IMR-90 (cell line): ENCODE data around the gene FAM83F. TPM values are rescaled to one million over a fixed set of nuclear protein-coding genes. Genes with fewer than 3 reads are reported as not detected.

ENCODE experiments used
- ATAC-seq: fragments of 200-7000 bp; cut with Tn5 transposase; 2 replicates; pipeline ENCODE4 v1.9.1; 2020; ENCODE audit warnings: low read depth, mild to moderate bottlenecking, moderate library complexity
- BruUV-seq: library from RNA; stranded (reverse); fragments of 400-500 nt; replicated peaks from 2 replicates; lab custom pipeline; 2021; lab: Mats Ljungman, UMichigan
- CTCF ChIA-PET: fragments of 300-600 bp; formaldehyde crosslinking; extraction: SDS; loops from one replicate; lab custom pipeline; 2021; ENCODE audit warnings: antibody characterized with exemption; lab: Yijun Ruan, JAX
- POLR2A ChIA-PET: fragments of 300-600 bp; sonication (Branson Sonifier 250); formaldehyde crosslinking; loops from one replicate; lab custom pipeline; 2022; ENCODE audit warnings: antibody characterized with exemption; ENCODE audit not compliant: unreplicated experiment; lab: Charles Lee
- DNase-seq: peaks from one replicate; pipeline ENCODE4 v3.0.0; 2013
- H2AFZ ChIP-seq: replicated peaks from 2 replicates; pipeline ENCODE3; 2013; ENCODE audit warnings: low read length, mild to moderate bottlenecking; ENCODE audit not compliant: poor library complexity
- H2AK5ac ChIP-seq: 2 replicates; pipeline ENCODE4 v1.6.1; 2013; ENCODE audit warnings: low read depth, low read length, inconsistent platforms
- H2AK9ac ChIP-seq: replicated peaks from 2 replicates; pipeline ENCODE3; 2013; ENCODE audit warnings: mild to moderate bottlenecking, low read depth, low read length, moderate library complexity; ENCODE audit not compliant: poor library complexity
- H2BK120ac ChIP-seq: 2 replicates; pipeline ENCODE4 v1.6.1; 2013; ENCODE audit warnings: low read depth, low read length, inconsistent platforms
- H2BK15ac ChIP-seq: 3 replicates; pipeline ENCODE4 v1.6.1; 2013; ENCODE audit warnings: low read depth, low read length, inconsistent platforms
- H2BK20ac ChIP-seq: 2 replicates; pipeline ENCODE4 v1.6.1; 2013; ENCODE audit warnings: low read depth, mild to moderate bottlenecking, inconsistent platforms, low read length, moderate library complexity
- H2BK5ac ChIP-seq: 2 replicates; pipeline ENCODE4 v1.6.1; 2013; ENCODE audit warnings: mild to moderate bottlenecking, low read depth, low read length, inconsistent platforms; ENCODE audit not compliant: poor library complexity, severe bottlenecking
- H3K14ac ChIP-seq: replicated peaks from 2 replicates; pipeline ENCODE4 v1.6.1; 2013; ENCODE audit warnings: low read depth, low read length, inconsistent platforms
- H3K18ac ChIP-seq: 2 replicates; pipeline ENCODE4 v1.6.1; 2013; ENCODE audit warnings: low read depth, low read length, control low read depth
- H3K23ac ChIP-seq: 2 replicates; pipeline ENCODE4 v1.6.1; 2013; ENCODE audit warnings: low read depth, low read length, inconsistent platforms
- H3K27ac ChIP-seq: 2 replicates; pipeline ENCODE4 v1.5.1; 2013; ENCODE audit warnings: mild to moderate bottlenecking, control low read depth, low read length; ENCODE audit not compliant: insufficient read depth
- H3K27me3 ChIP-seq: 2 replicates; pipeline ENCODE4 v1.6.1; 2013; ENCODE audit warnings: low read length; ENCODE audit not compliant: control insufficient read depth, insufficient read depth
- H3K36me3 ChIP-seq: 2 replicates; pipeline ENCODE4 v1.6.1; 2013; ENCODE audit warnings: low read length, mixed read lengths; ENCODE audit not compliant: control insufficient read depth, insufficient read depth
- H3K4ac ChIP-seq: 2 replicates; pipeline ENCODE4 v1.6.1; 2013; ENCODE audit warnings: low read depth, low read length, inconsistent platforms
- H3K4me1 ChIP-seq: 2 replicates; pipeline ENCODE4 v1.6.1; 2013; ENCODE audit warnings: low read length, mixed read lengths; ENCODE audit not compliant: control insufficient read depth, insufficient read depth
- H3K4me2 ChIP-seq: 2 replicates; pipeline ENCODE4 v1.6.1; 2013; ENCODE audit warnings: low read depth, mild to moderate bottlenecking, control low read depth, low read length, moderate library complexity
- H3K4me3 ChIP-seq: 2 replicates; pipeline ENCODE4 v1.5.1; 2013; ENCODE audit warnings: low read depth, mild to moderate bottlenecking, control low read depth, low read length, moderate library complexity; ENCODE audit not compliant: insufficient read depth
- H3K56ac ChIP-seq: 2 replicates; pipeline ENCODE4 v1.6.1; 2013; ENCODE audit warnings: low read length, inconsistent platforms; ENCODE audit not compliant: insufficient read depth; ENCODE audit errors: extremely low read depth
- H3K79me1 ChIP-seq, 2 experiments: 2 replicates each; pipeline ENCODE4 v1.6.1; 2013; ENCODE audit warnings: low read length in 2 of 2, inconsistent platforms in 1 of 2, low read depth in 1 of 2
- H3K9ac ChIP-seq: 2 replicates; pipeline ENCODE4 v1.6.1; 2013; ENCODE audit warnings: low read depth, low read length, control low read depth
- H3K9me1 ChIP-seq: 2 replicates; pipeline ENCODE4 v1.6.1; 2013; ENCODE audit warnings: low read length, inconsistent platforms; ENCODE audit not compliant: insufficient read depth
- H3K9me3 ChIP-seq: 2 replicates; pipeline ENCODE4 v1.6.1; 2013; ENCODE audit warnings: low read length; ENCODE audit not compliant: control insufficient read depth, insufficient read depth
- H4K20me1 ChIP-seq: 2 replicates; pipeline ENCODE4 v1.6.1; 2013; ENCODE audit warnings: low read length, inconsistent platforms; ENCODE audit not compliant: insufficient read depth
- H4K5ac ChIP-seq: 2 replicates; pipeline ENCODE4 v1.6.1; 2013; ENCODE audit warnings: mild to moderate bottlenecking, low read depth, low read length, control low read depth
- H4K8ac ChIP-seq, 2 experiments: 2 replicates each; pipeline ENCODE4 v1.6.1; 2013; ENCODE audit warnings: low read depth in 2 of 2, low read length in 2 of 2, control low read depth in 1 of 2, inconsistent platforms in 1 of 2
- H4K91ac ChIP-seq: 2 replicates; pipeline ENCODE4 v1.6.1; 2013; ENCODE audit warnings: low read depth, low read length, inconsistent platforms; ENCODE audit not compliant: insufficient read depth
- BHLHE40 ChIP-seq: fragments of 150-350 bp; IDR thresholded peaks from 2 replicates; pipeline ENCODE4 v1.6.1; 2016; ENCODE audit warnings: mild to moderate bottlenecking, low read depth, low read length
- CEBPB ChIP-seq: IDR thresholded peaks from 2 replicates; pipeline ENCODE4 v1.6.1; 2012; ENCODE audit warnings: low read depth, low read length, improper control_type of control experiment
- CHD1 ChIP-seq: IDR thresholded peaks from 2 replicates; pipeline ENCODE4 v1.6.1; 2012; ENCODE audit warnings: low read depth, low read length, improper control_type of control experiment
- ELK1 ChIP-seq: fragments of 150-350 bp; IDR thresholded peaks from 2 replicates; pipeline ENCODE4 v1.6.1; 2016; ENCODE audit warnings: low read depth, mild to moderate bottlenecking, low read length, moderate library complexity, borderline replicate concordance
- FOS ChIP-seq: fragments of 150-350 bp; IDR thresholded peaks from 2 replicates; pipeline ENCODE4 v1.6.1; 2016; ENCODE audit warnings: low read depth, low read length
- MAFK ChIP-seq: IDR thresholded peaks from 2 replicates; pipeline ENCODE4 v1.6.1; 2012; ENCODE audit warnings: low read depth, low read length, improper control_type of control experiment
- MAZ ChIP-seq: IDR thresholded peaks from 2 replicates; pipeline ENCODE4 v1.6.1; 2012; ENCODE audit warnings: low read depth, mild to moderate bottlenecking, low read length, improper control_type of control experiment, moderate library complexity, borderline replicate concordance
- MXI1 ChIP-seq: IDR thresholded peaks from 2 replicates; pipeline ENCODE4 v1.6.1; 2012; ENCODE audit warnings: low read depth, mild to moderate bottlenecking, low read length, moderate library complexity, borderline replicate concordance
- NFE2L2 ChIP-seq: fragments of 150-350 bp; IDR thresholded peaks from 2 replicates; pipeline ENCODE4 v1.6.1; 2016; ENCODE audit warnings: low read depth, mild to moderate bottlenecking, low read length
- POLR2A ChIP-seq: IDR thresholded peaks from 2 replicates; pipeline ENCODE4 v1.6.1; 2012; ENCODE audit warnings: mild to moderate bottlenecking, low read depth, low read length
- RAD21 ChIP-seq: IDR thresholded peaks from 2 replicates; pipeline ENCODE4 v1.6.1; 2012; ENCODE audit warnings: low read length, improper control_type of control experiment
- RCOR1 ChIP-seq: IDR thresholded peaks from 2 replicates; pipeline ENCODE4 v1.6.1; 2012; ENCODE audit warnings: mild to moderate bottlenecking, low read length, improper control_type of control experiment; ENCODE audit not compliant: insufficient replicate concordance
- RFX5 ChIP-seq: IDR thresholded peaks from 2 replicates; pipeline ENCODE4 v1.8.0; 2012; ENCODE audit warnings: low read depth, mild to moderate bottlenecking, low read length, moderate library complexity
- WGBS, 2 experiments: methylation state at CpG; one replicate each; pipeline versions ENCODE4 v1.1.5 to v1.1.7; 2013; ENCODE audit warnings: missing lambda C conversion rate in 2 of 2; ENCODE audit not compliant: insufficient read length in 1 of 2; ENCODE audit errors: extremely low coverage in 2 of 2; 5-methylcytosine and 5-hydroxymethylcytosine counted together
- dilution Hi-C: fragments of 300-500 bp; cut with HindIII; formaldehyde crosslinking; loops from one replicate; pipeline ENCODE4 v1.14.3; 2018; ENCODE audit warnings: low sequenced_read_pairs; ENCODE audit not compliant: unreplicated experiment
- in situ Hi-C: fragments of 300-500 bp; cut with MboI; formaldehyde crosslinking; loops from 3 replicates; pipeline ENCODE4 v1.14.3; 2019; ENCODE audit warnings: low sequenced_read_pairs, inconsistent platforms, mixed read lengths
- intact Hi-C: fragments of 100-400 bp; cut with micrococcal nuclease; formaldehyde crosslinking; loops from 2 replicates; pipeline ENCODE4 v1.10.0; 2022
- polyA plus RNA-seq, 3 experiments: library from polyadenylated mRNA; depleted of rRNA; stranded (reverse); fragments of >200 nt; gene quantifications; 2 replicates each; pipeline ENCODE4 v1.2.3, GENCODE V29; 2012; ENCODE audit warnings: low replicate concordance in 1 of 3
- total RNA-seq: library from RNA; depleted of rRNA; stranded (reverse); fragments of >200 nt; gene quantifications from 2 replicates; pipeline ENCODE4 v1.2.3, GENCODE V29; 2012
- TF ChIP-seq, protein P1 (sequence below): fragments of 150-350 bp; IDR thresholded peaks from 2 replicates; pipeline ENCODE4 v1.6.1; 2017; ENCODE audit warnings: mild to moderate bottlenecking, antibody characterized with exemption, low read length, low read depth
- TF ChIP-seq, protein P2 (sequence below): conservative IDR thresholded peaks from 2 replicates; pipeline ENCODE4 v1.5.1; 2012; ENCODE audit warnings: mild to moderate bottlenecking, low read depth, low read length, improper control_type of control experiment

FAM83F gene
- total and polyA plus RNA-seq, 2 of the 4 experiments (the other 2 are of a cell fraction) = not detected

- in situ Hi-C loops = loop anchor here (10.0 to 25.0 kb wide), 2 partner anchors 303 to 879 kb away; partner anchors contain the start of genes ADSL and CBX7
- WGBS, 2 experiments = no CpG with 5 or more reads among the region's 8 CpGs
- TF ChIP-seq POLR2A (no peak), BHLHE40 (no peak), RAD21 (no peak), CEBPB (no peak), MAFK (no peak), NFE2L2 (no peak), FOS (no peak), ELK1 (no peak), CHD1 (no peak), RCOR1 (no peak), MXI1 (no peak), MAZ (no peak), RFX5 (no peak)
- TF ChIP-seq, protein P1, sequence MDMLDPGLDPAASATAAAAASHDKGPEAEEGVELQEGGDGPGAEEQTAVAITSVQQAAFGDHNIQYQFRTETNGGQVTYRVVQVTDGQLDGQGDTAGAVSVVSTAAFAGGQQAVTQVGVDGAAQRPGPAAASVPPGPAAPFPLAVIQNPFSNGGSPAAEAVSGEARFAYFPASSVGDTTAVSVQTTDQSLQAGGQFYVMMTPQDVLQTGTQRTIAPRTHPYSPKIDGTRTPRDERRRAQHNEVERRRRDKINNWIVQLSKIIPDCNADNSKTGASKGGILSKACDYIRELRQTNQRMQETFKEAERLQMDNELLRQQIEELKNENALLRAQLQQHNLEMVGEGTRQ = no peak
- TF ChIP-seq, protein P2, sequence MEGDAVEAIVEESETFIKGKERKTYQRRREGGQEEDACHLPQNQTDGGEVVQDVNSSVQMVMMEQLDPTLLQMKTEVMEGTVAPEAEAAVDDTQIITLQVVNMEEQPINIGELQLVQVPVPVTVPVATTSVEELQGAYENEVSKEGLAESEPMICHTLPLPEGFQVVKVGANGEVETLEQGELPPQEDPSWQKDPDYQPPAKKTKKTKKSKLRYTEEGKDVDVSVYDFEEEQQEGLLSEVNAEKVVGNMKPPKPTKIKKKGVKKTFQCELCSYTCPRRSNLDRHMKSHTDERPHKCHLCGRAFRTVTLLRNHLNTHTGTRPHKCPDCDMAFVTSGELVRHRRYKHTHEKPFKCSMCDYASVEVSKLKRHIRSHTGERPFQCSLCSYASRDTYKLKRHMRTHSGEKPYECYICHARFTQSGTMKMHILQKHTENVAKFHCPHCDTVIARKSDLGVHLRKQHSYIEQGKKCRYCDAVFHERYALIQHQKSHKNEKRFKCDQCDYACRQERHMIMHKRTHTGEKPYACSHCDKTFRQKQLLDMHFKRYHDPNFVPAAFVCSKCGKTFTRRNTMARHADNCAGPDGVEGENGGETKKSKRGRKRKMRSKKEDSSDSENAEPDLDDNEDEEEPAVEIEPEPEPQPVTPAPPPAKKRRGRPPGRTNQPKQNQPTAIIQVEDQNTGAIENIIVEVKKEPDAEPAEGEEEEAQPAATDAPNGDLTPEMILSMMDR = no peak
Measured at GRCh38 chr22:40041366-40042137, 46.8 kb downstream of the FAM83F start.

More at GRCh38 chr22:40041366-40042137, 46.8 kb downstream of the FAM83F start:
- H3K23ac ChIP-seq = no peak overlapping the region
- no peaks in the 10 kb centered on the region; the same call in 1 of the 2 replicates for H4K20me1 ChIP-seq
- no peaks in the 10 kb centered on the region for H3K9me3 ChIP-seq
- no peak overlapping the region for H3K14ac ChIP-seq
- no peak overlapping the region for H3K9ac ChIP-seq
- no peak overlapping the region for H2BK120ac ChIP-seq
- H3K27me3 ChIP-seq = peaks cover 36% of the 10 kb centered on the region
- no peak overlapping the region for H3K4me3 ChIP-seq
- H3K18ac ChIP-seq = no peak overlapping the region
- BruUV-seq = no TSS peak
- no peak overlapping the region for H4K8ac ChIP-seq
- H3K9me1 ChIP-seq = no peaks in the 10 kb centered on the region
- DNase-seq (no peak), ATAC-seq (no peak)
- H3K4me2 ChIP-seq = no peak overlapping the region
- no peak overlapping the region for H2AK5ac ChIP-seq
- H2BK5ac ChIP-seq = no peak overlapping the region
- no peak overlapping the region for H3K27ac ChIP-seq
- no peaks in the 10 kb centered on the region for H3K36me3 ChIP-seq
- no peaks in the 10 kb centered on the region for H3K4me1 ChIP-seq
- peaks cover 3 to 12% of the 10 kb centered on the region in 2 experiments; a peak in 2 of 4 replicates for H3K79me1 ChIP-seq
- H2BK20ac ChIP-seq = no peak overlapping the region
- H2AFZ ChIP-seq = no peak overlapping the region
- no peak overlapping the region for H3K4ac ChIP-seq
- dilution Hi-C loops = no loop called here
- ChIA-PET CTCF (no interaction called here), POLR2A (no interaction called here)
- H4K5ac ChIP-seq = no peak overlapping the region
- no peak overlapping the region for H2AK9ac ChIP-seq
- no peak overlapping the region for H2BK15ac ChIP-seq
- no peak overlapping the region for H4K91ac ChIP-seq
- no peak overlapping the region for H3K56ac ChIP-seq
- intact Hi-C loops = no loop called here
